GDM1 (cell line): ENCODE measurements around the gene LINS1.

ENCODE experiments used
- DNase-seq: peaks from one replicate; lab custom pipeline; 2025; lab: John Stamatoyannopoulos, UW

The LINS1 gene, protein sequence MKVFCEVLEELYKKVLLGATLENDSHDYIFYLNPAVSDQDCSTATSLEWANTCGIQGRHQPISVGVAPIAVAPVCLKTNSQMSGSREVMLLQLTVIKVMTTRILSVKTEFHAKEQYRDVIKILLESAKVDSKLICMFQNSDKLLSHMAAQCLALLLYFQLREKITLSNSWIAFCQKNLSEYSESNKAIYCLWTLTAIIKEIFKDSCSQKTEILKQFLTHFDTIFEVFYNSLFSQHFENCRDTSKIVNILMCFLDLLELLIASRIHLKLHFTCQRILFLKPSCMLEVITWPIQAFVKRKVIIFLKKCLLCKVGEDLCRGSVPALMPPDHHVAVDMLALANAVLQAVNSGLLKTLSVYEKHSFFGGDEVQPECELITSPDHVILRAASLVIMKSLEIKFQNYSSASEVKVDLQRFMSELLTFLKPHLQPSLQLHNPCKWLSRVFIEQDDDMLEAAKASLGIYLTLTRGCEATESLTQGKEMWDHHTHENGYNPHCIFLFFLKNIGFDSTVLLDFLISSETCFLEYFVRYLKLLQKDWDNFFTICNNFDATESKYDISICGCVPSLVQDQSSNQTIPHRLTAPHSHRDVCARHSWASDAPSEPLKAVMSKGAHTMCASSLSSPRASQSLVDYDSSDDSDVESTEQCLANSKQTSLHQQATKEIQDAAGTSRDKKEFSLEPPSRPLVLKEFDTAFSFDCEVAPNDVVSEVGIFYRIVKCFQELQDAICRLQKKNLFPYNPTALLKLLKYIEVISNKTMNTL

DNA sequence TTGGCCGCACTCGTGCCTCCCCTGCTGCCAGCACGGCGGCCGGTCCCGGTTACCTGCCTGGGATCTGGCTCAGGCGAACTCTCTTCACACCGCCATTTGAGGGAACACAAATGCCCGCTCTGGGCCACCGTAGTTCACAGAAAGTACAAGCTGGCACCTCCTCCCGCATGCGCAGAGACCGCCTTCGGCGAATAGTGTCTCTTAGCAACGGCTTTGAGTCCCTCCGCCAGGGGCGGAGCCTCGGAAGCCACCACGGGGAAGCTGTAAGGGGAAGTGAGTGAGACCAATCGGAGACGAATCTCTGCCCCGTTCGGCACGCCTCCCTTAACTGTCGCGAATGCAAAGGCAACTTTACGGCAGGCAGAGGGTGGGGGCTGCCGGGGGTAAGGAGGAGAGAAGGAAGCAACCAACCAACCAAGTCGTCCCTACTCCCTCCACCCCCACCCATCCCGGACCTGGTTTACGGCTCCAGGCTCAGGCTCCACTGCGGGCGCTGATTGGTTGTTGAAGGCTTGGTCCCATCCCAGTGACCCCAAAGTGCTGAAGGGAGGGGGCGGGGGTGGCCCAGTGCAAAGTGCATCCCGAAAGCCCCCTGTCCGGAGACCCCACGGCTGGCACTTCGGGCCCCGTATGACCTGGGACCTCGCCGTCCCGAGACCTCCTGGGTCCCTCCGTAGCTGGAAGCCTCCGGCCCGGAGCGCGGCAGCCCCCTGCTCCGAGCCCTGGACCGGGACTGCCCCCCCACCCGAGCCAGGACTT, at the start of gene LINS1, which contains the start of gene ASB7:
Gene LINS1, minus strand, starts transcription at position 121 of the 759 bp plus-strand sequence. CDS start 21,342 bp downstream, outside the sequence.
Gene ASB7, plus strand, starts transcription at position 526 of the 759 bp plus-strand sequence. CDS start 9,628 bp downstream, outside the sequence.
- peak; percentile 100 for DNase-seq

DNA sequence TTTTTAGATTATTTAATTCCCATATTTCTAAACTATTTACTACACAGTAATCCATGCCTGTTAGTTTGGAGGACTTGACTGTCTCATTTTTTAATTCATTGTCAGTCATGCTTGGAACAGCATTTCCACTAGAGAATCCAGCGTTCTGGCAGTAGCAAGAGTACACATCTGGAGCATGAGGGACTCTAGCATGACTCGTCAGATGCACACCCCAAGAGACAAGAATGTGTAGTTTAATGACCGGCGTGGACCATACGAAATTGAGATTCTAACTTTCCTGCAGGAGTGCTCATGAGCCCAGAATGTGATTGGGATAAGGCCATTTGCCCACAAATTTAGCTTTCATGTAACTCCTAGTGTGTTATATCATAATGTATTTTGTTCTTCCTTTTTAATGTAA, 49.3 kb upstream of the LINS1 start:
- DNase-seq: no peak

DNA sequence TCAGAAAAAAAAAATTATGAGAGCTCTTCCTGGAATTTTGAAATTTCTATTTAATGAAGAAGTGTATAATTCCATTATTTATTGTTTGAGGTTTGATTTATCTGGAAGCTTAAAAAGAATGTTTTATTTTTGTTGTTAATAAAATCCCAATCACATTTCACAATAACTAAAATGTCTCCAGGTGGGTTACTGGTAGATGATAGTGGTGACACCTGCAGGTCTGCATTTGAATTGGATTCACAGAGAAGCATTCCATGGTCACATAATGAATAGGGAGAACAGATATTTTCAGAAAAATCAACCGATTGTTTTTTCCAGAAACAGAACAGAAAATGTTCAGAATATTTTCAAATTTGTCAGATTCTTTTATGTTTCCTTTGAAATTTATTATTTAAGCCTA, 48.7 kb upstream of the LINS1 start:
- DNase-seq: no peak

DNA sequence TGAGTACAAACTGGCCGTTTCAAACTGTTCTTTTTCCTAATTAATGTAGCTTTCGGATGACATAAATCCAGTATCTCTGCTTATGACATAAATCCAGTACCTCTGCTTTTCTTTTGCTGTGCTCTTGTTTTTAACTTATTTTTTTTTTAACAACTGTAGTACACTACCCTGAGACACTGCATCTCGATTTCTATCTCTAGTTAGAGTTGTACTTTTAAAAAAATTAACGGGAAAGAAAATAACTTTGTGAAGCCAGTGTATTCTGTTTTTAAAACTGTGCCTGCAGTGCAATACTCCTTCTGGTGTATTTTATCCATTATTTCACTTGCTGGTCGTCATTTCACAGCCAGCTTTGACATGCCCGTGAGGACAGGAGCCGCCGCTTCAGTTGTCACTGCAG, 47.0 kb upstream of the LINS1 start:
- DNase-seq: no peak

DNA sequence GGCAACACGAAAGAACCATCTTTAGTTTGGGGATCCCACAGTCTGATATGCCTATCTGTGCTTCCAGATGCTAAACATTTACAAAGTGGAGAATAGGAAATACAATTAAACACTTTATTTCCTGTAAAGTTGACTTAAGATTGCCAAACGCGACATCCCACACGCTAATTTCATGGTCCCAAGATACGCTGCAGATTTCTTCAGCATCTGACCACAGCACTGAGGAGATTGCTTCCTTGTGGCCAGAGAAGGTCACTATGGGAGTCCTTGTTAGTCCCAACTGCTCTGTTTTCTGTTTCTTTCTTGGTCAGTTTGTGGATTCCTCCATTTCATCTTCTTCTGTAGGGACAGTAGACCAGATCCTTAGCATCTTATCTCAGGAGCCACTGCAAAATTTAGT, 43.7 kb upstream of the LINS1 start:
- DNase-seq: no peak

DNA sequence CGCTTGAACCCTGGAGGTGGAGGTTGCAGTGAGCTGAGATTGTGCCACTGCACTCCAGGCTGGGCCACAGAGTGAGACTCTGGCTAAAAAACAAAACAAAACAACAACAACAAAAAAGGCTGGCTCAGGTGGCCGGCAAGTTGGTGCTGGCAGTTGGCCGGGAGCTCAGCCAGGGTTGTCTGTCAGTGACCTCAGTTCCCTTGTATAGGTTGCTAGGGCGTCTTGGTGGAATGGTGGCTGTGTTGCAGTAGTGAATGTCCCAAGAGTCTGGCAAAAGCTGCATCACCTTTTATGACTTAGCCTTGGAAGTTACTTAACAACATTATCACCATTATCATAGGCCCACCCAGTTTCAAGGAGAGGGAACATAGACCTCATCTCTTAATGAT, 41.0 kb upstream of the LINS1 start:
- DNase-seq: no peak

DNA sequence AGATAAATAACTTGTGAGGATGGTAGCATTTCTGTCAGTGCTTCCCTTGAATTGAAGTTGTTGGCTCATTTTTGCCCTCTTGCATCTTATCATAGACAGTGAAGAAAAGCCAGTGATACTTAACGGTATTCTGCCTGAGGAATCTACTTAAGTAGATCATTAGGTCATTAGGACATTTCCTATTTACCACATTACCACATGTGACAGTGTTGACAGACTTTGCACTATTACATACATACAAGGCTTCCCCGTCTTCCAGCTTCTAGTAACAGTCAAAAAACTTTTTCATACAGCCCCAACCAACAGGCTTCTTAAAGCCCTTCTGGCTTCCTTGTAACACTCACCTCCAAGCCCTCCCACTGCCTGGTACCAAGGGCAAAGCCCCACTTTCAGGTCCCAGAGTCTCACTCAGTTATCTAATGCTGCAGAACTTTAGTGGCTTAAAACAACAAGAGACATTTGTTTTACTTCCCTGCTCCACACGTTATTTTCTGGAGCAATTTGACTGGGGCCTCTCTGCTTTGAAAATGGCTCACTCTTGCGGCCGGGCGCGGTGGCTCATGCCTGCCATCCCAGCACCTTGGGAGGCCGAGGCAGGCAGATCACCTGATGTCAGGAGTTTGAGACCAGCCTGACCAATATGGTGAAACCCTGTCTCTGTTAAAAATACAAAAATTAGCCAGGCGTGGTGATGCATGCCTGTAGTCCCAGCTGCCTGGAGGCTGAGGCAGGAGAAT, 40.4 kb upstream of the LINS1 start:
- no peak for DNase-seq

DNA sequence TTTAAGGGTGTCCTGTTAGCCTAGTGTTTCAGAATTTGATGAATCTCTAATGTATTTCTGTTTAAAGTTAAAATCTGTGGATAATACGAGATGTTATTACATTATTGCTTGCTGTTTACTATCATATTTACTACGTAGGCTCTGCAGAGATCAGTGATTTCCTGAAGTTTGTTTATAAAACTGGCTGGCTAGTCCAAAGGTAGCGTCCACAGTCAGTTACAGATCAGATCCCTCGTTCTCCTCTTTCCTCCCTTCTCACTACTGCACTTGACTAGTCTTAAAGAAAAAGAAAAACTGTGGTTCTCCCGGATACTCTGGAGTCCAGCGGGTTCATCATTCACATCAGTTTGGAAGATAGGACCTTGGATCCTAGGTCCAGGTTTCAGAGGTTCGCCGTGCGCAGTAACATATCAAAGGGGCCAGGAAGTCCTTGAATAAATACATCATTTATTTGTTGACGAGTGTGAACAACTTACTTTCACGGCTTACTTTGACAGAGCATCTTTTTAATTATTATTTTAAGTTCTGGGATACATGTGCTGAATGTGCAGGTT, 36.3 kb upstream of the LINS1 start:
- no peak for DNase-seq

DNA sequence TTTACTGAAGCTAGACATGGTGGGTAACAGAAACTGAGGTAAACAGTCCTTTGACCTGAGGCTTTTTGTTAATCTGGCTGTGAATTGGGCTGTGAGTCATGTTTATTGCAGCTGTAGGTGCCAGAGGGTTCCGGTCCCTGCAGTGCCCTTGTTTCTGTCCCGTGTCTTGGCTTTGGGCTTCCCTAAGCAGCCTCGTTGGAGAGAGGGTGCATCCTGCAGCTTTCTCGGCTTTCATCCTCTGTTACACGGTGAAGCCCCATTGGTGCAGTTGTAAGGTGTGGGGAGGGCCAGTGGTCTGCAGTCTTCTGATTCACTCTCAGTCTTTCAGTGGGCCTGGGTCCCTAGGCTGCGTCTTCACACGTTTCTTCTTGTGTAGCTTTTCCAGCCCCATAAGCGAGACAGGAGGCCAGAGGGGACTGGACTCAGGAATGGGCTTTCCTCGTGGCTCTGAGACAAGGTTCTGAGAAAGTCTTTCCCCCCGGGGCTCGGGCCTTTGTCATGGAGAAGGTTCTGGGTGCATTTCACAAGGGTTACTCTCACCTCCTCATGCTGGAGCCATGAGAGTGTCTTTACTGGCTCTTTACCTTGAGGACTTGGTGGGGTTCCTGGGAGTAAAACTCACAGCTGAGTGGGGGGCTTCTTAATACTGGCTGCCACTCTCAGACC, 33.6 kb upstream of the LINS1 start:
- DNase-seq: no peak

DNA sequence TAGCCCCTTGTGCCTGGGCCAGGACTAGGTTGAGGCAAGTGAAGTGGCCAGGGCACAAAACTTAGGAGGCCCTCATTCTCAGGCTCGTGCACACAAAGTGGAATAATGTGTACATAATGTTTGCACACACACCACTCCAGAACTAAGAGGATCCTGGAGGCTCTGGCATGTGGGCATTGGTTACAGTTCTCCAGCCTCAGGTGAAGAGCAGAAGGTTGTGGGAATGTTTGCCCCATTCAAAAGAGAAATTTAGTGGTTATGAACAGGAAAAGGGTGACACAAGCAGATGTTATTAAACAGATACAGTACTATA, 31.7 kb upstream of the LINS1 start:
- no peak for DNase-seq

DNA sequence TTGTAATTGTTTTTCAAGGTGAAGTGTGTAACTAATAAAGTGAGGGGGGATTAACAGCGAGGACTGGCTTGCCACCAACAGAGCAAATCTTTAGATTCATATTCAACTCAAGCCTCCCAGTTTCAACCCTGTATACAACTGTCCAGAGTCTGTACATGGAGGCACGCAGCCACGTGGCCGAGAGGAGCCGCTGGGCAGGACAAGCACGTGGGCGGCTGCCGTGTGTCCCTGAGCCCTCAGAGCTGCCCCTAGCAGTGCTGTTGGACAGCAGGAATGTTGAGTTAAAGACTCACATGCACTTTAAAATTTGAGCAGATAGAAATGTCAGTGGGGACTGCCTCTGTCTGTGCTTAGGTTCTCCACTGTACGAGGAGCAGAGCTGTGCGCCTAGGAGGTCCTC, 29.8 kb upstream of the LINS1 start:
- no peak for DNase-seq

DNA sequence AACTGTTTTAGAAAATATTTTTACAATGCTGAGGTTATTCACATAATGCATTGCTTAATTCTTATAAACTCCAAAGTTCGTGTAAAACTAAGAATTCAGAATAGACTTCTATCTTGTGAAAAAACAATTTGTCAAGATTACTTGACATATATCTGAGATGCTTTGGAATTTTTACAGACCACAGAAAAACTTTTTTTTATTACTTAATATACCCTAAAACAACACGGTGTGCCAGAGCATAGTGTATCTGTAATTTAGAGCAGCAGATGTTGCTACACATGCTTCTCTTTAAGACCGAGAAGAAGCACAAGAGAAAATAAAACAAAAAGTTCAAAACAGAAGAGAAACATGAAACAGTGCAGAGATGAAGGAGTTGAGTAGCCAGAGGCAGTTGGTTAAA, 26.8 kb upstream of the LINS1 start:
- no peak for DNase-seq

DNA sequence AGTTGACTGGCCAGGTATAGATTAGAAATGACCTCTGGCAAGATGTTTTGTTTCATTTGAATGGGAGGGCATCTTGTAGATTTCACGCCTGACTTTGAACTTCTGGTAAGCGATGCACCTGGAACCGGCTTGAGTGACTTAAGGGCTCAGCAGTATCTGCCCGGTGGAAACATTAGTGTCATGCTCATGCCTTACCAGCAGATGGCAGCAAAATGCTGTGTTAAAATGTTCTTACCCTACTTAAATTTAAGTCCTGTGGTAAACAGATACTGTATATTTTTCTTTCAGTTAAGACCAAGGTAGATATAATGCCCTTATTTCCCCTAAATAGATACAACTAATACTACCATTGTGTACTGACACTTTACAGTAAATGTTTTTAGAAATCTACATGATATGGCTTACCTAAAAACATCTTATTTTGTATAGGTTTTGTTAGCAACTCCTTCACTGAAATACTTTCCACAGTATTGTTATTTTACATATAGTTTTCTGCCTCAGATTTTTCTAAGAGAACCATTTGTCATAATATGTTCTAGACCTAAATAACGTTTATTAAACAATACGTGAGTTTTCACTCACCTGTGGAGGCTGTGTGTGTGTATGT, 25.9 kb upstream of the LINS1 start:
- DNase-seq: peak; percentile 32

DNA sequence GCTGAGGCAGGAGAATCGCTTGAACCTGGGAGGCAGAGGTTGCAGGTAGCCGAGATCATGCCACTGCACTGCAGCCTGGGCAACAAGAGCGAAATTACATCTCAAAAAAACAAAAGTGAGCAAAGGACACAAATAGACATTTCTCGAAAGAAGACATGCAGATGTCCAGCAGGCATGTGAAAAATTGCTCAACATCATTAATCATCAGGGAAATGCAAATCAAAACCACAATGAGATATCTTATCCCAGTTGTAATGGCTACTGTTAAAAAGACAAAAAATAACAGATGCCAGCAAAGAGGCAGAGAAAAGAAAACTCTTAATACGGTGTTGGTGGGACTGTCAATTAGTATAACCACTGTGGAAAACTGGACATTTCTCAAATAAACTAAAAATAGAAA, 21.3 kb upstream of the LINS1 start:
- DNase-seq: no peak

DNA sequence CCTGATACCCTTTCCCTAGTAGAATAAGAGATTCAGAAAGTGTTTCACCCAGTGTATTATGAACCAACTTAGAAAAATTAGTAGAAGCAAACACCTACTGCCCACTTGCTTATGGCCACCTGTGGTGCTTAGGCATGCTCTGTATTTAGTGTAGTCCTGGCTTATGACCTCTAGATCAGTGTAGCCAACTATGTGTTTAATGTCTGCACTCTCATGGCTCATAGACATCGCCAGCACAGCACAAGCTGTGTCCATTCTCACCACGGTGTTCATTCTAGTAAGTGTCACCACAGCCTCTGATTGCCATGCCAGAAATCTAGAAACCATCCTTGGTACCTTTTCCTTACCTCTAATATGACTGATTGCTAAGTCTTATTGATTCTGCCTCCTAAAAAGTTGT, 14.7 kb upstream of the LINS1 start:
- no peak for DNase-seq

DNA sequence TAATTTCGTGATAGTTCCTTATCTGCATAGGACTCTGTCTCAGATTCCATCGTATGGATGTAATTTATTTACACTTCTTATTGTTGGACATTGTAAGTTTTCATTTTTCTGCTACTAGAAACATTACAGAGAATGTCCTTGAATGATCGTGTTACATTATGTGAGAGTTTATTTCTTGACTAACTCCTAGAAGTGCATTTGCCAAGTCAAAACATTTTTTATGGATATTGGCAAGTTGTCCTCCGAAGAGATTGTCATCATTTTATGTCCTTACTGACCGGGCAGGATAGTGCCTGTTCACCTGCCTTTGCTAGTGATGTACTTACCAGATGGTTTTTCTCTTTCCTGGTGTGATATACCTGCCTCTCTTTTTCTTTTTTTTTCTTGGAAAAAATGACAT, 13.8 kb upstream of the LINS1 start:
- DNase-seq: no peak

DNA sequence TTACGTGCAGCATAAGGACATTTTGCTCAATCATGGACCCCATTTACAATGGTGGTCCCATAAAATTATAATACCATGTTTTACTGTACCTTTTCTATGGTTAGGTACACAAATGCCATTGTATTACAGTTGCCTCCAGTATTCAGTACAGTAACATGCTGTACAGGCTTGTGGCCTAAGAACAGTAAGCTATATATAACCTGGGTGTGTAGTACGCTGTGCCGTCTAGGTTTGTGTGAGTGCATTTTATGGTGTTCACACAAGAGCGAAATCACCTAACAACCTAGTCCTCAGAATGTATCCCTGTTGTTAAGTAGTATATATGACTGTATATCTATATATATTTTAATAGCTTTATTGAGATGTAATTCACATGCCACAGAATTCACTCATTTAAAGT, 12.9 kb upstream of the LINS1 start:
- no peak for DNase-seq

DNA sequence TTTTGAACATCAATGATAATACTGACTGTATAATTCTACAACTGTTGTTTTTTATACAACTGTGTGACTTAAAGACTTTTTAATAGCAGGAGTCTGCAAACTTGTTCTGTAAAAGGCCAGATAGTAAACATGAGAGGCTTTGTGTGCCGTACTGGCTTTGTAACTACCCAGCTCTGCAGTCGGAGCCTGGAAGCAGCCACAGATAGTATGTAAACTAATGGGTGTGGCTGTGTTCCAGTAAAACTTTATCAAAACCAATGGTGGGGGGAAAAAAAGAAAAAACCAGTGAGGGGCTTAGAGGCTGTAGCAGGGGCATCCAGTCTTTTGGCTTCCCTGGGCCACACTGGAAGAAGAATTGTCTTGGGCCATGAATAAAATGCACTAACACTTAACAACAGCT, 12.4 kb upstream of the LINS1 start:
- no peak for DNase-seq

DNA sequence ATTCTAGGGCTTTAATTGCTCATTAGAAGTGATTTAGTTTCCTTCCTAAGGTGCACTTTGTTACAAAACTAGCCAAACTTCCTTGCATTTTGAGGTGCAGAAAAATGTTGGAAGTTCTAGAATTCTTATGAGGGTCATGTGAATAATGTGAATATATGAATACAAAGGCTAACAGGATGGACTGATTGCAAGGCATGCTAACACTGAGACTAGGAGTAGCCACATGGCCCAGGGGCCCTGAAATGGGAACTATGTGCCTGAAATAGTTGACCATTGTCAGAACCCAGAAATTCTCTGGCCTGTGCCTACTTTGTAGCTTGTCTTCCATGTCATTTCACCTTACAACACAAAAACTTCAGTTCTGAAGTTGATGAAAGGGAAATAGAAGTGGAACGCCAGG, 11.2 kb upstream of the LINS1 start:
- no peak for DNase-seq

DNA sequence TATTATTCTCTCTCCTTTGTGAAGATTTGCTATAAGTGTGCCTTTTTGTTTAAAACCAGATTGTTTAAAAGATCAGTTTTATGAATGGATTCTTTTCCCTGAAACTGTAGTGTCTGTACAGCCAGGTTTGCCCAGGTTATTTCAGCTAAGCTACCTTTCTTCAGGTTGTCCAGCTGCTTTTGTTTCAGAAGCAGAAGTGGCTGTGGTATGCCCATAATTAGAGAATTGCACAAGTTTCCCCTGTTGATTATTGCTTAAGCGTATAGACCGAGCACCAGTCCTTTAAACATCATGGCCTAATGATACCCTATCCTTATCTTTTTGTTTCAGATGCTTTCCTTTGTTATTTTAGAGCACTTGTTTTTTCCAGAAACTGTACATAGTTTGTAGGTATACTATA, 10.6 kb upstream of the LINS1 start:
- no peak for DNase-seq
